ENCODE measurements around the gene PKP2.
"Not testable (repeated sequence)": the region's sequence is repeated elsewhere in the genome, so short reads cannot be mapped to it uniquely, and the experiment has no call there.

Gene PKP2

DNA sequence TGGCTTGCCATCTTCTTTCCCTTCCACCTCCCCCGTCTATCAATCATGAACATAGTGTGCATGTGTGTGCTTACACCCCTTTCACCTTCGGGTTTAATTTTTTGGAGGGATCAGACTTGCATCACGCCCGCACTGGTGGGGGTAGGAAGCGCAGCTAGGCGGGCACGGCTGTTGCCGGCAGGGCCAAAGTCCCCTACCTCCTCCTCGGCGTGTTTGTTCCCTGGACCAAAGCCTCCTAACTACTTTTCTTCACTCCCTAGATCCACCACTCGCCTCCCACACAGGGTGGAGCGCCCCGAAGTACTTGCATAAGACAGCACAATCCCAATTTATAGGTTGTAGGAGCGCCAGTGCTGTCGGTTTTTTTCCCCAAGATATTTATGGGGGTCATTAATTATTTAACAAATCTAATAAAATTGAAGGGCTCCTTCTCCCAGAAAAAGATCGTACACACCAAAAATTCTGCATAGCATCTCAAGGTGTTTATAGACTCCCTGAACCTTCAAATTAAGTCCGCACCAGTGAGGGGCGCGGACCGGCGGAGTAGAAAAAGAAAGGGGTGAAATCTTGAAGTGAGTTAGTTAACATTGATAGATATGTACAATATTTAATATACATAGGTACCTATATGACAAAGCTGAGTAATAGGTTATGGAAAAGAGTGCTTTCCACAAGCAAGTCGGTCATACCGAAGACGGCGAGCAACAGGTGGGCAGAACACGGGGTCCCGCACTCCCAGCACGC, 717 bp downstream of the PKP2 start:
- DNase-seq: no peak

DNA sequence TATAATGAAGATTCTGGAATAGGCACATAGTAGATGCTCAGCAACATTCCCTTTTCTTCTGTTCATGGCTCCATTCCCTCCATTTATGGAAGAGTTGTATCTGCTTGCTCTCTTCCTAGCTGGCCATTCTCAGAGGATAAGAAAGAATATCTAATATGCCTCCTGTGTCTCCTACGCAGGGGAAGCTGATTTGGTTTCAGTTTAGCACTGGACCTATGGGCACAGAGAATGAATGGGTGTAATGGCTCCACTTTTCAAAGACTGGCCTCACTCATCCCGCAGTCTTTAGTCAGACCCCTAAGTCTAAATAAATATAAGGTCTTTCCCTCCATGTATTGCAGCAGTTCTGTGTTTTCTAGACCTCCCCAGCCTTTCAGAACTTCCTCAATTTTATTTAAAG, 2.0 kb downstream of the PKP2 start:
- no peak for DNase-seq

DNA sequence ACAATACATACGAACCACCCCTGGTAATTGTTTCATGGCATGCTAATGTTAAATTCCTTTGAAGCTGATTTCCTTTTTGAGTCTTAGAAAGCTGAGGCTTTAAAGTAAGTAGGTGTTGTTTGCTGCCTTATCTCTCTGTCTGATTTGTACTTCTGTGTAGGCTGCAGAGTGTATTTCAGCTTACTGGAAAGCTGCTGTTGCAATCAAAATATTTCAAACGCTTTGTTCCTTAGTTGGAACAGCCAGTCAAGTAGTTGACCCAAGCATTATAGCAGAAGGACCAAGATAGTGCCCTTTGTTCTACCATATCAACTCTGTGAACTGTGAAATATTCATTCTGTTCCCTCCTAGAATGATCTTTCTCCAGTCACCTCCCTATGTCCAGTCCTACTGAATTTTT, 3.1 kb downstream of the PKP2 start:
- DNase-seq: no peak

DNA sequence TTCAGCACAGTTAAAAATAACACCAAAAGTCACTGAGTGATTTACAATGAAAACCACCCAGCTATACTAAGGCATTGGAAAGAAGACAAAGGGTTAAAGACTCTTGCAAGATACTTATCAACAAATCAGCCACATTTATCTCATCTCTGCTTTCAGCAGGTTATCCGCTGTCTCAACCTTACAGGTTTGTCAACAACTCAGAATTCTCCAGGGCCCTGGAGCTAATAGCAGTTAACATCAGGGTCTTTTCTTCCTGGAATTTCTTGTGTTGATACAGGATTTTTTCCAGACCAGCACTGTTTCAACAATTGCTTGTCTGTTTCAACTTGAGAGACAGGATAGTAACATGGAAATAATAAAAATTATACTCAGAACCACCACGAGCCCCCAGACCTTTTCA, 3.5 kb downstream of the PKP2 start:
- DNase-seq: no peak

DNA sequence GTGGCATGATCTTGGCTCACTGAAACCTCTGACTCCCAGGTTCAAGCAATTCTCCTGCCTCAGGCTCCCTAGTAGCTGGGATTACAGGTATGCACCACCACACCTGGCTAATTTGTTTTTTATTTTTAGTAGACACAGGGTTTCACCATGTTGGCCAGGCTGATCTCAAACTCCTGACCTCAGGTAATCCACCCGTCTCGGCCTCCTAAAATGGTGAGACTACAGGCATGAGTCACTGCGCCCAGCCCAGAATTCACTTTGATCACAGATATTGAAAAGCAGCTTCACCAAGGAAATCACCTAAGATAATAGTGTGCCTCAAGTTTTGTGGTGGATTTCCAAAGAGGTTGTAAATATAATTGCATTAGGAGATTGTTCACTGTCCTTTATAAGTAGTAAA, 4.2 kb downstream of the PKP2 start:
- DNase-seq: not testable (repeated sequence)

DNA sequence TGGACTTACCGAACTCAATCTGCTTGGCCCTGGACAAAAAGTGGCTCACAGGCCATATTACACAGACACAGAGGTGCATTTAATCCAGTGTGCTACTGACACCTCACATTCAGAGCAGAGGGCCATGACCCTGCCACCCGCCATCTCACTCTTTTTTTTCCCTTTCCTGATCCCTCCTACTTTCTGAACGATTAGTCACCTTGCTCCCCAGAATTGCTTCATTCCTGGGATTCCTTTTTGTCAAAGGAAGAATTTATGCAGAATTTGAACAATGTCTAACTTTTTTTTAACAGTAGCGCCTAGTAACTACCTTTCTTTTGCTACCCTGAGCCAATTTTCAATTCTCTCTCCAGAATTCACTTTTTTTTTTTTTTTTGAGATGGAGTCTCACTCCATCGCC, 4.6 kb downstream of the PKP2 start:
- DNase-seq: no peak

DNA sequence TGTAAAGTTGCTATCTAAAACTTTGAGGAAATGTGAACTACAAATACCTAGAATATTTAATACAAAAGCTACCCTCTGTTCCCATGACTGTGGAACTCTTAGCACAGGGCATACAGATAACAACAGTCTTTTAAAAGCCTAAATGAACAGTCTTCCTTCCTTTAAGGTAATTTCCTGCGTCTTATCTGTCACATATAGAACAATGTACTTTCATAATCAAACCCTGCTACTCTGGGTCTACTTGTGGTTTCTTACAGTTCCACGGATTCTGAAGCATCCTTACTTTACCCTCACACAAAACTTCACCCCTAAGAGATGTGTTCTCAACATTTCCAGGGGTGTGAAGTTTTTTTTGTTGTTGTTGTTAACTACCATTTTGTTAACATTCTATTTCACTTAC, 5.1 kb downstream of the PKP2 start:
- no peak for DNase-seq

DNA sequence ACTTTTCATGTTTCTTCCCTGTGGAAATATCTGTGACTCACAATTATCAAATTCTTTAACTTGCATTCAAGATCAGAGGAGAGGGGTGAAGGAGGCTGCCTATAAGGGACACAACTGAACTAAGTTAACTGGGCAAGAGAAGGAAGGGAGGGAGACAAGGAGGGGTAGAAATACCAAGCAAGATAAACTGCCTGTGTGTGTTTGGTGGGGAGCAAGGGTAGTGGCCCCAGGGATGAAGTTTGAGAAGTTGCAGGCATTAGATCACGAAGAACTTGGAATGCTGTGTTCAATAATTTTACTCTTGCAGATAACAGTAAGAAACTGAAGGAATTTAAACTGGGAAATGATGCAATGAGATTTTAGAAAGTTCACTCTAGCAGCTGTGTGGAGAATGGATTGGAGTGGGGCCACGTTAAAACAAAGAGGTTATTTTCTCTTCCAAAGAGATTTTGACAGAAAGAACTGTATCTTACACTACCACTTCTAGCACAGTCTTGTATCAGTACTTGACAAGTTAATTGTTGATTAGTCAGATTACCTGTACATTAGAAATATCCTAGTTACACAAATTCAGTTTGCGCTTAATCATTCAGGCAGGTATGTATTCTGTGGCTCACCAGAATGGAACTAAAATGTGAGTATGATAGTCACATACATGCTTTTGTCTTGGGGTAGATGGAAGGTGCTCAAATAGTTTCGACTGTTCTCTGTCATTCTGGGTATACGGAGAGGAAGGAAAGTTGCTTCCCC, 7.4 kb downstream of the PKP2 start:
- no peak for DNase-seq

DNA sequence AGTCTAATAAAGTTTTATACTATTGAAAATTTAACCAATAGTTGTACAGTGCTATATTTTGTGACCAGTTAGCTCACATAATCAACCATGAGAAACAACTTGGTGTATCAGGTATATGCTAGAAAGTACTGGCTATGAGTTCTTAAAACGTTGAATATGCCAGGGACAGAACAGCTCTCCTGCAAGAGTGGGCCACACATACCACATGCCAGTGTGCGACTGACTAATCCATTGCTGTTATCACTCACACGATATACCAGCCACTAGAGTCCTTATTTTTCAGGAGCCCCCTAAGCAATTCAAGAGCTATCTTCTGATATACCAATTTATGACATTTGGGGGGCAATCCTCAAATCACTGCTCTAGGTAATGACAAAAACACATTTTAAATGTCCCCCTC, 9.5 kb downstream of the PKP2 start:
- no peak for DNase-seq

DNA sequence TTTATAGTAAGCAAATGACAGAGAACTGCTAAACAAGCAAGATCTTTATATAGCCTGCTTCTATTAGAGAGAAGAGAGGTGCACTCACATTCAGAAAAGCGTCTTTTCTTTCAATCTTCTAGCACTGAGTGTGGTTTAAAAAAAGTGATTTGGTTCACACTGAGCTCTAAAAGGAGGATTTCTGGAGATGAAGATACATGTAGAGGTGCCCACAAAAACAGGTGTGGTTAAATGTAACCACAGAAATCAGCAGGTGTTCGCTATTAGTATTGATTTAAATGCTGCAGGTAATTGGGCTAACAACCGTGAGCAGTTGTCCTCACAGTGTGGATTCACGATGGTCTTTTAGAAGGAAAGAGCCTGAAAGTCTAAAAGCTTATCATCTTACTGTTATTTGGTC, 10.7 kb downstream of the PKP2 start:
- DNase-seq: peak; percentile 38

DNA sequence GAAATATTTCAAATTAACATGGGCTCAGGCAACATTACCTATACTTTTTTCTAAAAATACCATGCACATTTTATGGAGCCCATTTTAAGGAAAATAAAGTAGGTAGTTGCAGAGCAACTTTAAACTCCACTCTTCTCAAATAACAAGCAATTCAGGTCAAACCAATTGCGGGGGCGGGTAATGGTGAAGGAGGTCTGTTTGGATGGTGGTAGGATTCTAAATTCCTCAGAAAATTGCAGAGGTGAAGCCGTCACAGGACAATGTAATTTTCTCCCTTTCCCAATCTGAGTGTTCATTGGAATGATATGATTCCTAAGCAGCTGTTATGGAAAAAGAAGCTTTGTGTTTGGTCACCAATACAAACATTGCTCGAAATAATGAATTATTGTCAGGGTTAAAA, 11.6 kb downstream of the PKP2 start:
- DNase-seq: no peak

DNA sequence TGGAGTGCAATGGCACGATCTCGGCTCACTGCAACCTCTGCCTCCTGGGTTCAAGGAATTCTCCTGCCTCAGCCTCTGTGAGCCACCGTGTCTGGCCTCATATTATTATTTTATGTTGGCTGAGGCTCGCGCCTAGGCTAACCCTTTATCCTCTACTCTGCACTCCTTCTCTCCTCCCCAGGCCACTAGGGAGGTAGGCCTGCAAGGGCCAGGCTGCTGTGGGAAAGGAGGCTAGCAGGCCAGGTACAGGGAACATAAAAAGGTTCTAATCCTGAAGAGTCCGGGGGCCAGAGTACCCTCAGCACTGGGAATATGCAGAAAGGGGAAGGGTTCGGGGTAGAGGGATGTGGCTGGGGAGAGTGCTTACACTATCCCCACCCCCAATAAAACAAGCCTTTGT, 14.9 kb downstream of the PKP2 start:
- no peak for DNase-seq

DNA sequence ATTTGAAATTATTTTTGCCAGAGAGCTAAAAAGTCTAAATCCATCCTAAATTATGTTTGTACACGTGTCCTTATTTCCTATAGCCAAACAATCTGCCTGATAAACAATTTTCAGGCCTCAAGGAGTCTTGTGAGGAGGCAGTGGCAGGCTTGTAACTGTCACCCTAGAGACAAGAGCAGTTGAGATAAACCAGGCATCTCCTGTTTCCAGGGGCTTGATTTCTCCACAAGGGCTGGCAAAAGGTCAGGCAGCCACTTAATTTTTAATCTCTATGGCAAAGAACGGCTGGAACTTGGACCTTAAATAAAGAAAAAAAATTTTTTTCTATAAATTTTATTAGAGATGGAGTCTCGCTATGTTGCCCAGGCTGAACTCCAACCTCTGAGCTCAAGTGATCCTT, 15.5 kb downstream of the PKP2 start:
- DNase-seq: no peak

DNA sequence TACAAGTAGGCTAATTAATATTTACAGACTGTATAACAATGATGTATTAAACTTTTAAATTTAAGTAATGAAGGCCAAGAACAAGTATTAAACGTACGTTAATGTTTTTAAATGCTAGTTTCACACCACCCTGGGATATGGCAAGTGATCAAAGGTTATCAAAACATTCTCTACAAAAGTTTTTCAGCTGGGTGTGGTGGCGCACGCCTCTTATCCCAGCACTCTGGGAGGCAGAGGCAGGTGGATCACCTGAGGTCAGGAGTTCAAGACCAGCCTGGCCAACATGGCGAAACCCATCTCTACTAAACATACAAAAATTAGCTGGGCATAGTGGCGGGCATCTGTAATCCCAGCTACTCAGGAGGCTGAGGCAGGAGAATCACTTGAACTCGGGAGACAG, 17.5 kb downstream of the PKP2 start:
- DNase-seq: not testable (repeated sequence)

DNA sequence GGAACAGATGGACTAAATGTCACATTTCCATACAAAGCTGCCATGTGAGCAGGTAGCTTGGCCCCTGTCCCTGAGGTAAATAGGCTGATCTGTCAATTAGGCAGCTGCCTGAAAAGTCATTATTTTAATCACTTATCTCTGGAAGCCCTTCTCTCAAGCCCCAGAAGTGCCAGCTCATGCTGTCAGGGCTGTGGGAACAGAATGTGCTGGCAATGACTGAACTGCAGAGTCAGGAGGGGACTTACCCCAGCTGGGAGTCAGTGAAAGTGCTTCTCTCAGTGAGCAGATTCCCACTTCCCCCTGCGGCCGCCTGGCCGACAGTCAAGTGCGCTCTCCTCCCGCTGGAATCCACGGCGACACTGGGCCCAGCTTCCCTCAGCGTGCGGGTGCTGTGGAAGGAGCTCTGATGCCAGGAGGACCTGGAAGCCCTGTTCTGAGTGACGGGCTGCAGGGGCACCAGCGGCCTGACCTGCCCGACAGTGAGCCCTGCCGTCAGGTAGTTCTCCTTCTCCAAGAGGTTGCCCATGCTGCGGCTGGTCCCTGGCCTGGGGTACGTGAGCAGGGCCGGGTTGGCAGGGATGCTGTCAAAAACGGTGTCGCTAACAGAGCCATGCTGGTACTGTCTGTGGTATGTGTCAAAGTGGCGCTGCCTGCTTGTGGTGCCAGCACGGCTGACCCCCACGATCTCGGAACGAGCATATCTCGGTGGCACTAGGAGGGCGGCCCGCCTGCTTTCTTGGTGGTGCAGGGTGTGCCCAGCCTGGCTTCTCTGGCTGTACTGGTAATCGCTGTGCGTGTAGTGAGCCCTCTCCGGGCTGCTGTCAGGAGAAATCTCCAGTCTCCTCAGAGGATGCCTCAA, 18.7 kb downstream of the PKP2 start:
- peak; percentile 58 for DNase-seq

DNA sequence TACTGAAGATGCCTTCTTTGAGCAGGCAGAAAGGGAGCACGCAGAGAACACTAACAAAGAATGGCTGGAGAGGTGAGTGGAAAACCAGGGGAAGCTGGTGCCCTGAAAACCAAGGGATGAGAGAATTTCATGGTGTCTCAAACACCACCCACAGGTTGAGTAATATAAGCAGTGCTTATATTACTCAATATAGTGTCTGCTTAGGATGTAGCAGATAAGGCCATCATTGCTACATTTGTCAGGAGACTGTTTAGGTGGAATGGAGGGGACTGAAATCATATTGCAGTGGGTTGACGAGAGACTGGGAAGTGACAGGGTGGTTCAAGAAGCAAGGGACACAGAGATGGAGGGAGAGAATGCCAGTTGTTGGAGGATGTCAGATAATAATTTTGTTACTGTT, 20.6 kb downstream of the PKP2 start:
- DNase-seq: no peak

DNA sequence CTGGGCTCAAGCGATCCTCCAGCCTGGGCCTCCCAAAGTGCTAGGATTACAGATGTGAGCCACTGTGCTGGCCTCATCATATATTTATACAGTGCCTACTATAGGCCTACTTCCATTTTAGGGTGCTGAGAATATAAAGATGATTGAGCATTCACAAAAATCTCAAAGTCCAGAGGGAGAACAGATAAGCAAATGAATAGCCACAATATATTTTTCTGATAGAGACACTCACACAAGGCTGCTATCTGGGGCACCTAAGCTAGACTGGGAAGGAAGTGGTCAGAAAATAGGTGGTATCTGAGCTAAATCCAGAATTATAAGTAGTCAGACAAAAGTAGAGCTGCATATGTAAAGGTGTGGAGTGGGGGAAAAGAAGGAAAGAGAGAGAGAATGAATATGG, 21.6 kb downstream of the PKP2 start:
- DNase-seq: no peak

DNA sequence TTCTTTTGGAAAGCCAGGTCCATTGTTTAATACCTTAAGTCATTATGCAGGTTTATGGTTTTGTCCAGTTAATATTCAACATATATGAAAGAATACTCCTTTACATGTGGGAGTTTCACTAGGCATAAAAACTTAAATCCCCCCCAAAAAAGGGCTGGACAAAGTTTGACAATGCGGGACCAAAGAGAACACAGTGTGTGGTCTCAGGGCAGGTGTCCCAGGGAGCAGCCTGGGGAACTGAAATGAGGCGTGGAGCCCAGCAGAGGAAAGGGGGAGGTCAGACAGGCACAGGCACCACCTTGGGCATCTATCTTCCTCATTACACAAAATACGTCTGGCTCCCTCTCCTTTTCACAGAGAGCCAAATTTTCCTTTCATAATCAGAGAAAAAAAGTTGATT, 22.5 kb downstream of the PKP2 start:
- DNase-seq: no peak

DNA sequence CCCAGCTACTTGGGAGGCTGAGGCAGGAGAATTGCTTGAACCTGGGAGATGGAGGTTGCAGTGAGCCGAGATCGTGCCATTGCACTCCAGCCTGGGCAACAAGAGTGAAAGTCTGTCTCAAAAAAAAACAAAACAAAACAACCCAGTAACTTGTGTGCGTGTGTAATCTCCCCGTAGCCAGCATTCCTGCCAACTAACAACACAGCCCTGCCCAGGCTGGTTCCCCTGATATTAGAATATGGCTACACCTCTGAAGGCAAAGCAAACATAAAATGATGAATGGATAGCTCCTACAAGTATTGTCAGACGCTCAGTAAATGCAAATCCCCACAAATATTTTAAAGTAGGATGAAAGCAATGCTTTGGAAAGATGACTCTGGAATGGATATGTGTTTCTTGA, 24.2 kb downstream of the PKP2 start:
- not testable (repeated sequence) for DNase-seq

DNA sequence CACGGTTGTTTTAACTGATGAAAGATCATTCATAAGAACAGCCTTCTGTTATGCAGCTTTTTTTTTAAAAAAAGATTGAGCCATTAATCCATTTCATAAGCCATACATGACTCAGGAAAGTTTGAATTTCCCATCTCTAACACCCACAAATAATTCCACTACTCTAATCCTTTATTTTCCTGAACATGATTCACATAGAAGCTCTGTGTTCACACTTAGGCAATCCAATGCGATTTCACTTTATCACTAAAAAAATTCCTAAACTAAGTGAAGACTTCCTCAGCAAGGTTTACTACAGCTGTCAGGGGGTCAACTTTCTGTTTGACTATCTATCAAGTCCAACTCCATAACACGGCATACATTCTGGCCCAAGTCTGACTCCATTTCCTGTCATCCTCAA, 25.9 kb downstream of the PKP2 start:
- DNase-seq: no peak

DNA sequence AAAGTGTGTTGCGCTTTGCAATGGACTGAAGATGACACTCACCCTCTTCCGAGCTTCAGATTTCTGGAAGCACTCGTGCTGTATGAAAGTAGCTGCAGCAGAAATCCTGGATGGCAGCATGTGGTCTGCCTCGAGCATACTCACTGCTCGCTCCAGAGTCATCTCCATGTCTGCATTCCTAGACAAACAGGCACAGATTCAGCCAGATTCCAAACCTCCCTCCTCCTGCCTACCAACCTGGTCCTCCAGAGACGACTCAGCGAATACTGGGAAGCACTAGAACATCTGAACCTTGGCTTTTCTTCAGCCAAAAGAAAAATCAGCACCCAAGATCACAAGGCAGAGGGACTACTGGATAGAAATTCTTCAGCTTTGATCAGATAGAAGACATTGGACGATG, 27.7 kb downstream of the PKP2 start:
- DNase-seq: no peak

DNA sequence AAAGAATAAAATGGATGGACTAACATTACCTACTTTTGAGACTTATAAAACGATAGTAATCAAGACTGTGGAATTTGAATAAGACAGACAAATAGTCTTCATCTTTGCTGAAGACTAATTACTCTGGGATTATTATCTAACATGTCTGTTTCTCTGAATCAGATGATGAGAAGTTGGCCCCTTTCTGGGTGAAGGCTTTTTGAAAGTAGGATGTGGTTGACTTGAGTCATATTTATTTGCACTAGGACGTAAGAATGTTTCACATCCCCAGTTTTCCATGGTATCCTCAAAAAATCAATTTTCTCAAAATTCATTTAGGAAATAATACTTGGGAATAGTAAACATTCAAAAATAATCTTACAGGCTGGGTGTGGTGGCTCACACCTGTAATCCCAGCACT, 31.8 kb downstream of the PKP2 start:
- DNase-seq: no peak

DNA sequence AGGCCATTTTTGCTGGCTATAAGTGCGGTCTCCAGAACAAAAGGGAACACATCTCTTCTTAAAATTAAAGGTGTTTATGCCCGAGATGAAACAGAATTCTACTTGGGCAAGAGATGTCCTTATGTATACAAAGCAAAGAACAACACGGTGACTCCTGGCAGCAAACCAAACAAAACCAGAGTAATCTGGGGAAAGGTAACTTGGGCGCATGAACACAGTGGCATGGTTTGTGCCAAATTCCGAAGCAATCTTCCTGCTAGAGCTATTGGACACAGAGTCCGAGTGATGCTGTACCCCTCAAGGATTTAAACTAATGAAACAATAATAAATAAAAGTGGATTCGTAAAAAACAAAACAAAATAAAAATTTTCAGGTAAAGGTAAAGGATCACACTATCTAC, 33.4 kb downstream of the PKP2 start:
- DNase-seq: no peak

DNA sequence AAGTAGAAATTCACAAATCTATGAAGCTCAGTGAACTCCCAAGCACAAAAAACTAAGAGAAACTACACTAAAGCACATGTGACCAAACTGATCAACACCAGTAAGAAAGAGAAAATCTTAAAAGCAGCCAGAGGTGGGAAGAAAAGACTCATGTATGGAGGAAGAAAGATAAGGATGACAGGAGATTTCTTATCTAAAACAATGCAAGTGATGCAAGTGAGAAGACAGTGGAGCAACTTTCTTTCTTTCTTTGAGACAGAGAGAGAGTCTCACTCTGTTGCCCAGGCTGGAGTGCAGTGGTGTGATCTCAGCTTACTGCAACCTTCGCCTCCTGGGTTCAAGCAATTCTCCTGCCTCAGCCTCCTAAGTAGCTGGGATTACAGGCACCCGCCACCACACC, 34.9 kb downstream of the PKP2 start:
- not testable (repeated sequence) for DNase-seq

Measured in NCI-H2081 treated with DMSO at 0.1 percent for 48 hours (cell line).